ENCODE results near the gene SMCO1.
A peak's percentile ranks its signal among the peaks of the same experiment; 100 is the strongest.

- TF ChIP-seq CTCF (IDR thresholded peaks at IDR 0.05) (no peak), POLR2A (IDR thresholded peaks at IDR 0.05) (peak; percentile 85), EP300 (IDR thresholded peaks at IDR 0.05) (no peak)
These were observed 11.7 kb downstream of the SMCO1 start, which contains the start of gene RNF168 for GRCh38 chr3:196503196-196504076.

All from ovary (tissue), 3 donors.